Measurements from ENCODE around the gene CDH11.

DNA sequence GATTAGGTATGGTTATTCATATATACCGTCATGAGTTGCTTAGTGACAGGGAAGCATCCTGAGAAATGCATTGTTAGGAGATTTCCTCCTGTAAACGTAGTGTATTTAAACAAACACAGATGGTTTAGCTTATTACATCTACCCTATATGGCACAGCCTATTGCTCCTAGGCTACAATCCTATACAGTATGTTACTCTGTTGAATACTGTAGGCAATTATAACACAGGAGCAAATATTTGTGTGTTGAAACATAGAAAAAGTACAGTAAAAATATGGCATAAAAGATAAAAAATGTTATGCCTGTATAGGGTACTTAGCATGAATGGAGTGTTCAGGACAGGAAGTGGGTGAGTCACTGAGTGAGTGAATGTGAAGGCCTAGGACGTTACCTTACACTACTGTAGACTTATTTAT lies 157.7 kb downstream of the CDH11 start:
- TF ChIP-seq TAF1 (IDR thresholded peaks at IDR 0.05; ENCODE audit: borderline replicate concordance, insufficient read depth, low read length) (no peak), POLR2AphosphoS5 (IDR thresholded peaks at IDR 0.05; ENCODE audit: low read depth, low read length) (no peak)

Measured in PFSK-1 (cell line).